HG03442 (cell line): Measurements from ENCODE around the gene RARRES2.
A peak's percentile ranks its signal among the peaks of the same experiment; 100 is the strongest.

ENCODE experiments used
- ATAC-seq: cut with Tn5 transposase; IDR thresholded peaks from one replicate; pipeline ENCODE4 v1.9.1; 2021; ENCODE audit warnings: mild to moderate bottlenecking, moderate library complexity; ENCODE audit not compliant: unreplicated experiment

RARRES2 gene

GRCh38 chr7:150363370-150363769 is 21.9 kb upstream of the RARRES2 start:
- no peak for ATAC-seq

DNA sequence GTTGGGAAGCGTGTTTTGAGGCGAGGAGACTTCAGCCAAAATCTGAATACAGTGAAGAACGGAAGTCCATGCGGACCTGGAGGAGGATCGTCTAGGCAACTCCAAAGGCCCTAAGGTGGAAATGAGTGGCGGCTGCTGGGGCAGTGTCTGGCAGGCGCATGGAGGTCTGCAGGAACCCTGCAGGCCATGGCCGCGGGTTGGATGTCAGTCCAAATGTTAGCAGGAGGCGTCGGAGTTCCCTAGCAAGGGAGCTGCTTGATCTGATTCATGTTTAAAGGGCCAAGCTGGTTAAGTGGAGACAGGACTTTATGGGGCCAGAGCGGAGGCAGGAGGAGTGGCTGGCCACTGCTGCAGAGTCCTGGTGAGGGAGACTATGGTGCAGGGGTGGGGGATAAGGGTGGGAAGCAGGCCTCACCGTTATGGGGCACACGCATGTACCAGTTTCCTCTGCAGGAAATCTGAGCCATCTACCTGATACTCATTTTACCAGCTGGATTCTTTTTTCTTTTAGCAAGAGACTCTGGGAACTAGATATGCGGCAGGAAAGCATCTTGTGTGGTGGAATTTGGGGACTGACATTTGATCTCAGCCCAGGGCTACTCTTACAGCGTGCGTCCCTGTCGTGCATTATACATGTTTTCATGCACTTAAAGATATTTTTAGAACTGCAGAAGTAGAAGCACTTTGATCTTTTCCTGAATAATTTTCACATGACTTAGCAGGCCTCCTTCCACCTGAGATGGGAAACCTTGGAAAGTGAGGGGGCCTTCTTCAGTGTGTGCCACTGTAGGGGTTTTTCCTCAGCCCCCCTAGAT is 20.6 kb upstream of the RARRES2 start:
- no peak for ATAC-seq

- ATAC-seq: no peak
Measured at GRCh38 chr7:150361402-150361801, 20.0 kb upstream of the RARRES2 start.

- ATAC-seq: no peak
Measured at GRCh38 chr7:150360363-150361058, 19.1 kb upstream of the RARRES2 start.

DNA sequence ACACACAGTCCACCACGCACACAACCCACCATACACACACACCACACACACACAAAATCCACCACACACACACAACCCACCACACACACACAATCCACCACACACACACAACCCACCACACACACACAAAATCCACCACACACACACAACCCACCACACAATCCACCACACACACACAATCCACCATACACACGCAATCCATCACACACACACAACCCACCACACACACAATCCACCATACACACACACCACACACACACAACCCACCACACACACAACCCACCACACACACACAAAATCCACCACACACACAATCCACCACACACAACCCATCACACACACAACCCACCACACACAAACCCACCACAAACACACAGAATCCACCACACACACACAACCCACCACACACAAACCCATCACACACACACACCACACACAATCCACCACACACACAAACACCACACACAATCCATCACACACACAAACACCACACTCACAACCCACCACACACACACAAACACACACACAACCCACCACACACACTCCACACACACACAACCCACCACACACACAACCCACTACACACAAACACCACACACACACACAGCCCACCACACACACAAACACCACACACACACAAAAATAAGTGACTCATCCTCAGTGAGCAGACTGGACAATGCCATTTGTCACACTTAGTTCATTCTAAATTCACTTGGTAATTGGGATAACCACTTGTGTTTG is 18.4 kb upstream of the RARRES2 start:
- no peak for ATAC-seq

- no peak for ATAC-seq
Measured at GRCh38 chr7:150358988-150359621, 17.7 kb upstream of the RARRES2 start.

- ATAC-seq: no peak
Measured at GRCh38 chr7:150358433-150358832, 17.0 kb upstream of the RARRES2 start.

DNA sequence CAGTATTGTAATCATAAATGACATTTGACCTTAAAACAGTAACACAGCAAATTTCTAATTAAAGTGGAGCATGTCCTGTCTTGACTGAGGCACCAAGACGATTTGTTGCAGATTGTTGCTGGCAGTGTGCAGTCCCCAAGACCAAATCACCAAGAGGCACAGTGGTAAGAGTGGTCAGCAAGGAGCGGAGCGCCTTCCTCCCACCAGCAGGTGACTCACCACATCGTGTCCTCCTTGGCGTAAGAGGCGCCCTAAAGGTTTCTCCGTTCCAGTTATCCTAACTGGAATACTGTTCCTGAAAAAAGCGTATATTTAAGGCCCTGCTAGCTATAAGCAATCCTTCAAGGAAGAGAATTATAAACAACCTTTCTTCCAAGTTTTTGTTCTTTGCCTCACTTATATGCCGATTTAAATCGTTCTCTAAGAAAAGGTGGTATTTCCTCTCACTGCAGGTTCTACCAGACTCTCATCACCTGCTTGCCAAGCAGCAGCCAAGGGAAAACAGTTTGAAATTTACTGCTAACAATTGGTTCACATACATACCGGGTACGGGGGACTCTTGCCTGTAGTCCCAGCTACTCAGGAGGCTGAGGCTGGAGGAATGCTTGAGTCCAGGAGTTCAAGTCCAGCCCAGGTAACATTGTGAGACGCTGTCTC is 16.5 kb upstream of the RARRES2 start:
- no peak for ATAC-seq

DNA sequence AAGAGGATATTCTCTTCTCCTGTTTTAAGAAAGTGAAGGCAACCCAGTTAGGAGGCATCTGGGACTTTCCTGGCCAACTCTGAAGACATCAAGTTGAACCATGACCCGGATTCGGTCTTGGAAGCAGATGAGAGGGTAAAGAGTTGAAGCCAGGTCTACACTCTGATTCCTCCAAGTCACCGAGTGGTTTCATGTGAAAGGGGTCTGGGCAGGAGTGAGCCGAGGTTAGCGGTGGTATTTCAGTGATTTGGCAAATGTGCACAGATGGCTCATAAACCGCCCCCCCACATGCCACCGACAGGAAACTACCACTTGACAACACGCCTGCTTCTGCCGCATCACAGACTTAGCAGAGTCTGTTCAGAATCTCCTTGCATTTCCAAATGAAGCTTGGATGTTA is 15.8 kb upstream of the RARRES2 start:
- peak; percentile 39 for ATAC-seq

GRCh38 chr7:150356265-150356897 is 15.0 kb upstream of the RARRES2 start:
- no peak for ATAC-seq

- no peak for ATAC-seq
Measured at GRCh38 chr7:150355666-150356059, 14.2 kb upstream of the RARRES2 start.

GRCh38 chr7:150351587-150352194 is 10.3 kb upstream of the RARRES2 start:
- ATAC-seq: no peak

GRCh38 chr7:150346922-150347321 is 5.5 kb upstream of the RARRES2 start:
- ATAC-seq: no peak

DNA sequence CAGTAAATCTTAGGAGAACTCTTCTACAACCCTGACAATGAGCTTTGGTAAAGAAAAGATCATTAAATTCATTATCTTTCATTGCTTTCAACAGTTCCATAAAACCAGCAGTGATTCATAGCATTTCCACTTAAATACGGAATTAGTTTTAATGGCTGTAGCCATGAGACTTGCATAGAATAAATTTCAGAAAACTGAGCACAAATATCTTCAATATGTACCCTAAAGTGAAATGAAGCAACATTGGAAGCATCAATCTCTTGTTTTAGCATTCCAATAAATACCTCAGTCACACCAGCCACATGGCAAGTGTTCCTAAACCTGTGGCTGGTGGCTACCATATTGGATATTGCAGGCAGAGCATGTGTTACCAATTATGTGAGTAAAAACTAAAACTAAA is 3.6 kb upstream of the RARRES2 start:
- no peak for ATAC-seq

DNA sequence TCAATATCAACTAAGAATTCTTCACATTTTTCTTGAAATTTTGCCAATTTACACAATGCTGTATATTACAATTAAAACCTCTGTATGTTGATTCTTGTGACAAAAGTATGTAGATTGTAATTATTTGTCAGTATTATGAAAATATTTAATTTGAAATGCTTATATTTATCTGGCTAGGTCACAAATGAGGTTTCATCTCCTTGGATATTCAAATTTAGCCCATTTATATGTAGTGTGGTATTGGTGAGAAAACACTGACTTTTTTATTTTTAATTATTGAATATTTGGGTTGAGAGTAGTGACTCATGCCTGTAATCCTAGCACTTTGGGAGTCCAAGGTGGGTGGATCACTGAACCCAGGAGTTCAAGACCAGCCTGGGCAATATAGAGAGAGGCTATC is 2.9 kb upstream of the RARRES2 start:
- ATAC-seq: no peak

DNA sequence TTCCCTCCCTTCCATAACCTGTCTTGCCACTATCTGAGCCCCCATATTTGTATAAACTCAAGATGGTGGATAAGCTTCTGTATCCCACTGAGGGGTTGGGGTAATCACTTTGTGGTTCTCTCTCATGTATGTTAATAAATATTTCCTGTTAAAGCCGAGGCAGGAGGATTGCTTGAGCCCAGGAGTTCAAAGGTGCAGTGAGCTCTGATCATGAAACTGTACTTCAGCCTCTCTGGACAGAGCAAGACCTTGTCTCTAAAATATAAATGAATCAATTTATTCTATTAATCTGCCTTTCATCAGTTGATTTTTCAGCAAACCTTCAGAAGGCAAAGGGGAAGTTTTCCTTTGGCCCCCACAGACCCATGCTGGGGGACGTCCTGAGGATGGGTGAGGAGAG is 1.8 kb upstream of the RARRES2 start:
- no peak for ATAC-seq

GRCh38 chr7:150342121-150342408 is 636 bp upstream of the RARRES2 start:
- no peak for ATAC-seq

GRCh38 chr7:150340875-150341262 is 560 bp downstream of the RARRES2 start:
- no peak for ATAC-seq

DNA sequence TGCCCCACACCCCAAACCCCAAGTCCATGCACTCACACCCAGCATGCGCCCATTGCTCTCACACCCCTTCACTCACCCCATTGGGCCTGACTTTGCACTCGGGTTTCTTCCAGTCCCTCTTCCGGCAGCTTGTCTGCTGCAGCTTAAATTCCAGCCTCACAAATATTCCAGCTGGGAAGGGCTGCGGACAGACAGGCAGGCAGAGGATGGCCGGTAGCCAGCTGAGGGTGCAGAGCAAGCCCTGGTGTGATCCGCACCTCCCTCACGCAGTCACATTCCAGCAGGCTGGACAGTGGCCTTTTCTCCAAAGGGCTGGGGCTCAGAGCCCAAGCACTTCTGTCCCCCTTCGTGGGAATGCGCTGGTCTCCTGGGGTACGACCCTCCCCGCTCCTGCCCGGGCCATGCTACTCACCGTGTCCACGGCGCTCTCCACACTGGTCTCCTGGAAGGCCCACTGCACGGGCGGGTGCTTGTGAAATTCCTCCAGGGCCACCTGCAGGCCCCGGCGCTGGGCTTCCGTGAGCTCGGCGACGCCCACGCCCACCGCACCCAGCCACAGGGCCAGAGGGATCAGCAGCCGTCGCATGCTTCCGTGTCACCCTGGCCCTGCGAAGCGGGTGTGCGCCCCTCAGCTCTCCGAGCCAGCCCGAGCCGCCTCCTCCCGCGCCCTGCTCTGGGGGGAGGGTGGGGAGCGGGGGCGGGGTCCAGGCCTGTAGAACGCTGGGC is 1.2 kb downstream of the RARRES2 start:
- no peak for ATAC-seq
